Type B pancreatic cell (in vitro differentiated cells): ENCODE results near the gene MKRN2. TPM values are rescaled to one million over a fixed set of nuclear protein-coding genes. Genes with fewer than 3 reads are reported as not detected.

Experiments used
- DNase-seq: peaks from one replicate; pipeline ENCODE4 v3.0.0; 2021; ENCODE audit warnings: mixed read lengths; ENCODE audit not compliant: unreplicated experiment; ENCODE audit errors: extremely low spot score
- H3K27ac Mint-ChIP-seq: 2 replicates; pipeline ENCODE4 v1.8.0; 2021; ENCODE audit warnings: mild to moderate bottlenecking, mixed read lengths
- H3K27me3 Mint-ChIP-seq: 2 replicates; pipeline ENCODE4 v1.8.0; 2021; ENCODE audit warnings: mixed read lengths
- H3K36me3 Mint-ChIP-seq: 2 replicates; pipeline ENCODE4 v1.8.0; 2021; ENCODE audit warnings: mixed read lengths
- H3K4me1 Mint-ChIP-seq: one replicate; pipeline ENCODE4 v1.8.0; 2021; ENCODE audit warnings: mixed read lengths; ENCODE audit not compliant: unreplicated experiment
- H3K4me3 Mint-ChIP-seq: 2 replicates; pipeline ENCODE4 v1.8.0; 2021; ENCODE audit warnings: mild to moderate bottlenecking, mixed read lengths
- H3K9me3 Mint-ChIP-seq: 2 replicates; pipeline ENCODE4 v1.8.0; 2021; ENCODE audit warnings: mixed read lengths
- CTCF ChIP-seq: fragments of 200-600 bp; sonication (generic); conservative IDR thresholded peaks from 2 replicates; pipeline ENCODE4 v1.5.0; 2021; ENCODE audit warnings: antibody characterized with exemption, mild to moderate bottlenecking
- total RNA-seq: library from RNA; stranded (reverse); gene quantifications from 2 replicates; pipeline ENCODE4 v1.2.1, GENCODE V29; 2021; ENCODE audit warnings: low replicate concordance

Gene MKRN2
- total RNA-seq, 1 donor from 2014 or later: 28.6 TPM

GRCh38 chr3:12544652-12545472, 12.0 kb upstream of the MKRN2 start:
- H3K27ac Mint-ChIP-seq: peak overlapping the region; percentile 85
- H3K36me3 Mint-ChIP-seq: no peaks in the 10 kb centered on the region
- no peaks in the 10 kb centered on the region for H3K9me3 Mint-ChIP-seq
- peak overlapping the region; percentile 85 for H3K4me3 Mint-ChIP-seq
- peaks cover under 1% of the 10 kb centered on the region for H3K27me3 Mint-ChIP-seq
- no peak for DNase-seq
- peaks cover 11% of the 10 kb centered on the region for H3K4me1 Mint-ChIP-seq
- no peak for TF ChIP-seq CTCF

- Mint-ChIP-seq H3K27ac (peak within 1 kb of the TSS; percentile 85), H3K4me3 (peak within 1 kb of the TSS; percentile 85)
These were observed 11.5 kb upstream of the MKRN2 start, which contains the start of gene MKRN2OS for GRCh38 chr3:12545473-12545791. Gene MKRN2OS, minus strand, starts transcription at chr3:12545499. Its CDS starts 35 bp downstream, at chr3:12545464.

GRCh38 chr3:12549971-12550760, 6.7 kb upstream of the MKRN2 start:
- H3K27ac Mint-ChIP-seq: no peak overlapping the region
- peaks cover 4% of the 10 kb centered on the region for H3K4me1 Mint-ChIP-seq
- no peaks in the 10 kb centered on the region for H3K36me3 Mint-ChIP-seq
- TF ChIP-seq CTCF: no peak
- no peaks in the 10 kb centered on the region for H3K9me3 Mint-ChIP-seq
- DNase-seq: no peak
- peaks cover 11% of the 10 kb centered on the region for H3K27me3 Mint-ChIP-seq
- no peak overlapping the region for H3K4me3 Mint-ChIP-seq

More at GRCh38 chr3:12545473-12545791, 11.5 kb upstream of the MKRN2 start, which contains the start of gene MKRN2OS:
- TF ChIP-seq CTCF: no peak
- H3K4me1 Mint-ChIP-seq: peaks cover 11% of the 10 kb centered on the region
- H3K27me3 Mint-ChIP-seq: peaks cover 4% of the 10 kb centered on the region
- no peaks in the 10 kb centered on the region for H3K36me3 Mint-ChIP-seq
- no peaks in the 10 kb centered on the region for H3K9me3 Mint-ChIP-seq
- DNase-seq: no peak

GRCh38 chr3:12553921-12554391, 2.9 kb upstream of the MKRN2 start:
- Mint-ChIP-seq H3K27me3 (peaks cover 11% of the 10 kb centered on the region), H3K36me3 (no peaks in the 10 kb centered on the region), H3K4me1 (peaks cover 16% of the 10 kb centered on the region), H3K27ac (no peak overlapping the region), H3K4me3 (peak overlapping the region; percentile 31), H3K9me3 (no peaks in the 10 kb centered on the region)
- no peak for TF ChIP-seq CTCF
- DNase-seq: no peak

GRCh38 chr3:12556314-12556689, 585 bp upstream of the MKRN2 start:
- H3K36me3 Mint-ChIP-seq: no peaks in the 10 kb centered on the region
- peak overlapping the region; percentile 95 for H3K27ac Mint-ChIP-seq
- DNase-seq: no peak
- H3K27me3 Mint-ChIP-seq: peaks cover 7% of the 10 kb centered on the region
- no peak for TF ChIP-seq CTCF
- peaks cover 36% of the 10 kb centered on the region for H3K4me1 Mint-ChIP-seq
- no peaks in the 10 kb centered on the region for H3K9me3 Mint-ChIP-seq
- peak overlapping the region; percentile 94 for H3K4me3 Mint-ChIP-seq
